22Rv1 (cell line): ENCODE measurements around the gene MSLN.

Experiments
- ZFX ChIP-seq: fragments of 450-650 bp; IDR thresholded peaks from 2 replicates; pipeline ENCODE4 v1.6.1; 2017; ENCODE audit warnings: antibody characterized with exemption, borderline replicate concordance
- TF ChIP-seq, protein P1 (sequence below): fragments of 450-650 bp; IDR thresholded peaks from 2 replicates; pipeline ENCODE4 v1.5.1; 2017; ENCODE audit warnings: mild to moderate bottlenecking

DNA sequence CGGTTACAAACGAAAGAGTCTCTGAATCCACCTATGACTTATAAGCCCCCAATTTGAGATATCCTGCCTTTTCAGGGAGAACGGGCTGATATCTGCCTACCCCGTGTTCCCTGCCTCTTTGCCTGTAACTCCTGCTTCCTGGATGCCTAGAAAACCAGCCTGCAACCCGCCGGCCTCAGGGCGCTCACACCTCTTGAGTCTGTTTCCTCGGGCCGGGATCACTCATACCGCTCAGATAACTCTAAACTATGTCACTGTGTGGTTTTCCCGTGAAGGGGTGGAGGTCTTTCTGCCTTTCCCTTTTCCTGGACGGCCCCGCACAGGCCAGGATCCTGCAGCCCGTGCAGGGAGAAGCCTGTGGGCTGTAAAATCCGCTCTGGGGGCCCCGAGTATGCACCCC is 17.3 kb downstream of the MSLN start:
- TF ChIP-seq, protein P1, sequence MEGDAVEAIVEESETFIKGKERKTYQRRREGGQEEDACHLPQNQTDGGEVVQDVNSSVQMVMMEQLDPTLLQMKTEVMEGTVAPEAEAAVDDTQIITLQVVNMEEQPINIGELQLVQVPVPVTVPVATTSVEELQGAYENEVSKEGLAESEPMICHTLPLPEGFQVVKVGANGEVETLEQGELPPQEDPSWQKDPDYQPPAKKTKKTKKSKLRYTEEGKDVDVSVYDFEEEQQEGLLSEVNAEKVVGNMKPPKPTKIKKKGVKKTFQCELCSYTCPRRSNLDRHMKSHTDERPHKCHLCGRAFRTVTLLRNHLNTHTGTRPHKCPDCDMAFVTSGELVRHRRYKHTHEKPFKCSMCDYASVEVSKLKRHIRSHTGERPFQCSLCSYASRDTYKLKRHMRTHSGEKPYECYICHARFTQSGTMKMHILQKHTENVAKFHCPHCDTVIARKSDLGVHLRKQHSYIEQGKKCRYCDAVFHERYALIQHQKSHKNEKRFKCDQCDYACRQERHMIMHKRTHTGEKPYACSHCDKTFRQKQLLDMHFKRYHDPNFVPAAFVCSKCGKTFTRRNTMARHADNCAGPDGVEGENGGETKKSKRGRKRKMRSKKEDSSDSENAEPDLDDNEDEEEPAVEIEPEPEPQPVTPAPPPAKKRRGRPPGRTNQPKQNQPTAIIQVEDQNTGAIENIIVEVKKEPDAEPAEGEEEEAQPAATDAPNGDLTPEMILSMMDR = no peak
- no peak for TF ChIP-seq ZFX
